NCI-H510A treated with DMSO at 0.1 percent for 48 hours (cell line): ENCODE results near the gene SH3GL3.

Experiments
- DNase-seq: peaks from one replicate; lab custom pipeline; 2025; lab: John Stamatoyannopoulos, UW

The SH3GL3 gene, protein sequence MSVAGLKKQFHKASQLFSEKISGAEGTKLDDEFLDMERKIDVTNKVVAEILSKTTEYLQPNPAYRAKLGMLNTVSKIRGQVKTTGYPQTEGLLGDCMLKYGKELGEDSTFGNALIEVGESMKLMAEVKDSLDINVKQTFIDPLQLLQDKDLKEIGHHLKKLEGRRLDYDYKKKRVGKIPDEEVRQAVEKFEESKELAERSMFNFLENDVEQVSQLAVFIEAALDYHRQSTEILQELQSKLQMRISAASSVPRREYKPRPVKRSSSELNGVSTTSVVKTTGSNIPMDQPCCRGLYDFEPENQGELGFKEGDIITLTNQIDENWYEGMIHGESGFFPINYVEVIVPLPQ

DNA sequence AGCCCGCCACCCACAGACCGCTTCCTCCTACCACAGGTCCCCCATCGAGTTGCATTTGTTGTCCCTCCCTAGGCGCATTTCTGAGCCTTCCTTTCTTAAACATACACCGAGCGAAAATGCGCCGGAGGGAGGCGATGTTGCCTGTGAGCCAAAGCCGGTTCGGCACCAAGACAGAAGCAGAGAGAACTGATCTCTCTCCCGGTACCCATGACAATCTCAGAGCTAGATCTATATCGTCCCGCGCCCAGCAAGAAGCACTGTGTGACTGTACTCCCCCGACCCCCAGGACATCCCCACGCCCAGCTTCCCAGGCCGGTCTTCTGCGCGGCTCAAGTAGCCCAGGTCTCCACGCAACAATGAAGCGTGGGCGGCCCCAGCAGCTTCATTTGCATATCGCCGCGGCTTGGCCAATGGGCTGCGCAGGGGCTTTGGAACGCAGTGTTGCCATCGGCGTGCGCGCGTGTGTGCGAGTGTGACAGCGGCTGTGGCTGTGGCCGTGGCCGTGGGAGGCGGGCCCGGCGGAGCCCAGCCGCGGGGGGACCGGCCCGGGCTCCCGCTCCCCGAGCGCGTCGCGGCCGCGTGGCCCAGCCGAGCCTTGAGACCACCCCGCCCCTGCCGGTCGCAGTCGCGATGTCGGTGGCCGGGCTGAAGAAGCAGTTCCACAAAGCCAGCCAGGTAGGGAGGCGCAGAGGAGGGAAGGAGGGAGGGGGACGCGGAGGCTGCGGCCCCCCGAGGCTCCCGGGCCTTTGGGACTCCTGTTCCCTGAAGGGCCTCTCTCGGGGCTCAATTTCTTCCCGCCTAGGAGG lies at the start of gene SH3GL3:
SH3GL3 (plus strand) TSS at position 438 of the 806 bp plus-strand sequence; CDS start at position 631, 193 bp downstream.
- DNase-seq = no peak

DNA sequence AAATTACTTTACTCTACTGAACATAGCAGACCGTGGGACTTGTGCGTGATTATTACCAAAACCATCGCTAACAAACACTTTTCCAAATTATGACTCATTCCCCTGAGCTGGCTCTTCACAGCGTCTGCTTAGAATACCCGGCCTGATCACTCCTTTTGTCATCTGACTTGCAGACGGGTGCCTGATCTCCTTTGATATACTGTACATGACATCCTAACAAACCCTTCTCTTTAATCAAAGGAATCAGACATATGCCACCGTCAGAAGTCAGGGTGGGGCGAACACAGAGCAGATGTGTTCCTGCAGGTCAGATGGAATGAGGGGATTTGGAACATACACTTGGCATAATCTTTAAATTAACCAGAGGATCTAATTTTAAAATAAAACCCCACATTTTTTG lies 48.5 kb upstream of the SH3GL3 start:
- DNase-seq = no peak

DNA sequence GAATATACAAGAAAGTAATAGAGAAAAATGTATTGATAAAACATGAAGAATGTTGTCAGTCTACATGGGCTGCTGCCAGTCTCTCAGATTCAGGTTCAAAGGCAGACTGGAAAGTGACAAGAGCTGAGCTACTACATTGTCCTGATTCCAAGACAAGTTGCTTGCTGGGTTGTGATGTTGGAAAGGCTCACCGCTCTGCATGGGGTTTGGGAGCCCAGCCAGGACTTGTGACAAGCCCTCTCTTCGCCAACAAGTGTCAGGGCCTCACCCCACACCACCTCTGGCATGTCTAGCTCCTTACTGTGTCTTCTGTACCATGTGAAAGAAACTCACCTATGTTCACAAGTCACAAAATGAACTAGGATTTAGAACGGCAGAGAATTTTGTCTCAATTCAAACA lies 43.0 kb upstream of the SH3GL3 start:
- no peak for DNase-seq

DNA sequence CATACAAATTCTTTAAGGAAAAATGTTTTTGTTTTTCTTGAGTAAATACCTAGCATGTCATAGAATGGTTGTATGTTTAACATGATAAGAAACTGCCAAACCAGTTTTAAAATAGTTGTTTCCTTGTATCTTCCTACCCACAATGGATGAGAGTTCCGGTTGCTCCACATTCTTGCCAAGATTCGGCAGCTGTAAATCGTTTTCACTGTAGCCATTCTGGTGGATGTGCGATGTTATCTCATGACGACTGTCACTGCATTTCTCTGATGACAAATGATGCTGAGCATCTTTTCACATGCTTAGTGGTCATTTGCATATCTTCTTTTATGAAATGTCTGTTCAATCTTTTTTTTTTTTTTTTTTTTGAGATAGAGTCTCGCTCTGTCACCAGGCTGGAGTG lies 36.6 kb upstream of the SH3GL3 start:
- DNase-seq = no peak

DNA sequence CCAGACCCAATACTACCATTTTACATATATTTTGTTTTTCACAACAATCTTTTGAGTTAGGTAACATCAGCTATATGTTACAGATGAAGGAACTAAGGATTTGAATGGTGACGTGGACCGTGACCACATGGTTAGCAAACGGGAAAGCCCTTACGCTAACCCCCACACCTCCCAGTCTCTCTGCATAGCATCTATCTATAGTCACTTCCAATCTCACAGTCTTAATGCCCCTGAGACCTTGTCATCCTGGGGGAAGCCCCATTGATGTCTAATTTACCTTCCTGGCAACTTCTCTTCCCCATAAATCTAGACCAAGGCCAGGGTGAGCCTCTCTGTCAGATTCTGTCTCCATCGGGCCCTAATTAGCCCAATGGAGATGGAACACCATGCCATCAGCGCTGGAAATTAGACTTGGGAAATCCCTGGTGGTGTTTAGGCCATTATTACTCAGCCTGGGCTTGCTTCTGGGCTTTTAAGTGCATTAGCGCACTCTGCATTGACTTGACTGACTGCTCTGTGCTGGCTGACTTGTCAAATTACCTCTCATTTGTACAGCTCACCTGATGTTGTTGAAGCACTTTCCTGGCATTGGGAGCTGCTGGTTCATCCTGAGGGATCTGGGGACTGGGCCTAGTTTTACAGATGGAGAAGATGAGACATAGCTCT lies 34.0 kb upstream of the SH3GL3 start:
- DNase-seq = no peak

DNA sequence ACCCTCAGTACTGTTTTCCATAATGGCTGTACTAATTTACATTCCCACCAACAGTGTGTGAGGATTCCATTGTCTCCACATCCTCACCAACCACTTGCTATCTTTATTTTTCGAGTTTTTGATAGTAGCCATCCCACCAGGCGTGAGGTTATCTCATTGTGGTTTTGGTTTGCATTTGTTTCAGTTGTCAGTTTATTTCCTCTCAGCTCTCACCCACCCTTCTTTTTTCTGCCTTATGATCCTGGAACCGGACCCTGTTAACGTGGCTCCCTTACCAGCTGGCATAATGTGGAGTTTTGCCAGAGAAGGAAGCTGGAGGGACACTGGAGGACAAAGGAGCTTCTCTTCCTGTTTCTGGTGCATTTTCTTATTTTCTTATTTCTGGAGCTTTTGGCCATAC lies 25.1 kb upstream of the SH3GL3 start:
- DNase-seq = no peak

DNA sequence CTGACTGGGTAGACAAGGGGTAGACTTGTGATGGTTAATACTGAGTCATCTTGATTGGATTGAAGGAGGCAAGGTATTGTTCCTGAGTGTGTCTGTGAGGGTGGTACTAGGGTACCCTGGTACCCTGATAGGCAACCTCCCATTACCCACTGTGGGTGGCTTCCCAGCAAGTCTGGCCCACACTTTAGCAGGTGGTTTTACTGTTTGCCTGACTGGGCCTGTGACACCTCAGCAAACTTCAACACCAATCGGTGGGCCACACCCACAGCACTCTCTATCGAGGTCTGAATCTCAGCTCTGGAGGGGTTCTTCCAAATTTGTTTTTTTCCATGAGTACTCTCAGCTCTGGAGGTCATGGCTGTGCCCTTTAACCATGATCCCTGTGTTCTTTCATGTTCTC lies 24.6 kb upstream of the SH3GL3 start:
- no peak for DNase-seq

DNA sequence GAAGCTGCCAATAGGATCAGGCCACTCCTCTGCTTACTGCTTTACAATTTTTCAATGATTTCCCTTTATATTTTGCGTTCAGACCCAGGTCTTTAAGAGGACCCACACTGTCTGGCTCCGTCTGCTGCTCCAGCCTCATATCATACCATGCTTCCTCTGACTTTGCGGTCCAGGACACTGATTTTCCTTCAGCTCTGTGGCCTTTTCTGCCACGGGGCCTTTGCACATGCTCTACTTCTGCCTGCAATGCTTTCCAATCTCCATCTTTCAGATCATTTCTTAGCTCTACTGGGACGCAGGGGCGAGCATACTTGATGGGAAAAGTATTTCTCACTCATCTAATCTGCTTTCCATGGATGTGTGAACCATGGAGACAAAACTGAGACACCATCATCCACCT lies 23.0 kb upstream of the SH3GL3 start:
- no peak for DNase-seq

DNA sequence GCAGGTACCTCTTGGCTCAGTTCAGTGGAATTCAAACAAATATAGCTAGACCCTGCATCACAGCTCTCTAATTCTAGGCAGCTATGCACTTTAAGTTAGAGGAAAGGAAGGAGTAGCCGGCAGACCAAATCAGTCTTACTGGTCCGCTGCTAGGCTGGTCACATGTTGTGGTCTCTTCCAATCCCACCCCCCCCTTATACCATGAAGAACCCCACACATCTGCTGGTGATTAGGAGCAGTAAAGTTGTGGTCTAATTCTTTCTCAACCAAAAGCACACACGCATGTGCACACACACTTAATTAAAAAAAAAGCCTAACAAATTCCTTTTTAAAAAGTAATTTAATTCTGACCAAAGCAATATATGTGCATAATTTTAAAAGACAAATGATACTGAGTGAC lies 16.7 kb upstream of the SH3GL3 start:
- no peak for DNase-seq

DNA sequence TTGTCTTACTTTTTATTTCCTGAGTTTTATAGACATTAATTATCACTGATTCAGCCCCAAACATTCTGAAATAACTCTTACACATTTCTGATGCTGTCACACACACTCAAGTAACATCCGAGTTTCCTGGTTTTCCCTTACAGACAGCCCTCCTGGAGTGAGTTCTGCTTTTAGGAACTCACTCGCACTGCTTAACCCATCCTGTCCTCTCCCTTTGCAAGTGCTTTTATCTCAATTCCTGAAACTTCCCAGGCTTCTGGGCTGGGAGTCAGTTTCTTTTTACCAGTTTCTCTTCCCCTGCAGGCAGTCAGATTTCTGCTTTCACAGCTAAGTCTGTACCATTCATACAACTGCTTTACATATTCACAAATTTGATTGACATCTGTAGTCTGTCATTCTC lies 15.6 kb upstream of the SH3GL3 start:
- no peak for DNase-seq

DNA sequence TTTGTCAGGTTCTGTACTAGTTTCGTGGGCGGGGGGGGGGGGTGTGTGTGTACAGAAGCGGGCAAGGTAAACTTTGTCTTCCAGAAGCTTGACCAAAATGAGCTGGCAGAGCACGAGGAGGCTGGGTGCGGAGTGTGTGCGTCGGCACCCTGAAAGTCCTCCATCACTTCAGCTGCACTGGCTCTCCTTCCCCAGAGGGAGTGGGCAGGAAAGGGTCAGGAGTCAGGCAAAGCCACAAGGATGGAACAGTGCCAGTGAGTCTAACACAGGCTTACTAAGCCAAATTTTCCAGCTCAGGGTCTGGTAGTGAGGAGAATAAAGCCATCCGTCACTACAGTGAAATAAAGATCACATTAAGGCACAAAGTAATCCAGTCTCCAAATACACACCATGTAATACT lies 11.9 kb upstream of the SH3GL3 start:
- no peak for DNase-seq

DNA sequence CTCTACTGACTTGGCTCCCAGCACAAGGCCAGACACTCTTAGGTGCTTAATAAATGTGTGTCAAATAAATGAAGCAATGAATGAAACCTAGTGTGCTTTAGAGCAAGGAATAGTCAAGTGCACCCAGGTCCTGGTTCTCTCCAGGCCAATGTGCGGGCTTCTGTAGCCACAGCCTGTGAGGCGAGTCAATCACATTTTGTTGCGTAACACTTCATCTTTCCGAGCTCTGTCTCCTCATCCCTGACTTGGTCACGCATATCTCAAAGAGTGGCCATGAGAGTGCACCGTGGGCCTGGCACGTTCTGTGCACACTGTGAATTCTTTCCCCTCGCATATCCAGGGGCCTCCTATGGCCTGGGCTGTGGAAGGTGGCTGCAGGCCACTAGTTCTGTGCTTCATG lies 11.4 kb upstream of the SH3GL3 start:
- DNase-seq = no peak

DNA sequence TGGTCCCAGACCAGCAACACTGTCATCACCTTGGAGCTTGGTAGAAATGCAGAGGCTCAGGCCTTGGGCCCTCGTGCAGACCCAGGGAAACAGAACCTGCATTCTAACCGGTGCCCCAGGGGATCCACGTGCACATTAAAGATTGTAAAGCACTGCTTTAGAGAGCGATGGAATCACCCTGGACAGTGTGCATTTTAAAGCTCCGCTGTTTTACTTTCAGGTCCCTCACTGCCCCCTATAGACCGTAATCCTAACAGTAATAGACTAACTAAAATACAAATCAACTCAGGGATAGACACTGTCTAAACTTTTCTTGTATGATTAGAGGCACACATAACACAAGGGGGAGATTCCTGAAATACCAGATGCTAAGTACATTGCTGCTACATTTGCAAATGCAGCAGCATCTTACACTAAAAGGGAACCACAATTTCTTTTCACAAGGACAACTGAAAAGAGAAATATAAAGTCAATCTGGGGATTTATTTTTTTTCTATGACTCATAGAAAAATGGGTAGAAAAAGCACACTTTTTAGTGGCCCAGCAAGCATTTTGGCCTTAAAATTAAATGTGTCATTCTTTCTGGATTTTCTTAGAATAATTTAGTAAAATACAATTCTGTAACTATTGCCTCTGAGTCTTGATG lies 10.5 kb upstream of the SH3GL3 start:
- DNase-seq = no peak

DNA sequence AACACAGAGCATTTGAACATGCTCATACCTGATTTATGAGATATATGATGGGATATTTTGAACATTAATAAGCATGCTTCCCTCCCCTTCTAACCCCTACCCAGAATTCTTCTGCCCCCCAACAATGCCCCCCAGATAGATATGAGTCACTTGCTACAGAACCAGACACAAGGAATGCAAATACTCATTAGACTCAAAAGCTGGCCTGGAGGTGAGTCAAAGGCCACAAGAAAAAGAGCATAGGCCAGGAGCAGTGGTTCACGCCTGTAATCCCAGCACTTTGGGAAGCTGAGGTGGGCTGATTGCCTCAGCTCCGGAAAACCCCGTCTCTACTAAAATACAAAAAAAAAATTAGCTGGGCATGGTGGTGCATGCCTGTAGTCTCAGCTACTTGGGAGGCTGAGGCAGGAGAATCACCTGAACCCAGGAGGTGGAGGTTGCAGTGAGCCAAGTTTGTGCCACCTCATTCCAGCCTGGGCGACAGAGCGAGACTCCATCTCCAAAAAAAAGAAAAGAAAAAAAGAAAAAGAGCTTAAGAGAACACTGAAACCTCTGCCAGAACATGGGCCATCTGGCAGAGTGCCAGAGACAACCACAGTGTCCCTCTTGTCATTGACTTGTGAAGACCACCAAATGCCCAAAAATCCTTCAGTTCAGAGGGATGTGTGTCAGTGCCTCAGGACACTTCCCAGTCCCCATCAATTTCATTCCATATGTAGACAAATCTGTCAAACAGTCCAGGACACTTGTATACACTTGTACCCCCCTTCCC lies 3.9 kb upstream of the SH3GL3 start:
- no peak for DNase-seq

DNA sequence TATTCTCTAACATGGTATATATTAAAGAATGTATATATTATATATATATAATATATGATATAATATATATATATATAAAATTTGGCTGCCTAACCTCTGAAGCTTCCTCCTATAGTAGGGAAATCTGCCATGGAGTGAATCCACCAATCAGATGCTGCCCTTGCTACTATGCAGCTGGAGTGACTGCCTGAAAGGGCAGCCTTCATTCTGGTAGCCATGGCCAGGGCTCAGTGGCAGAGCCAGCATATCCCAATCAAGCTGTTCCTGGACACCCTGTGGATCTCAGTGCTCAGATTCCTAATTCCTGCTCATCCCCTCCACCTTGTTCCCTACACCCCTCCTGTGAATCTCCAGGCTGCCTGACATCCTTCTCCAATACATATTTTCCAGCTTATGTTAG lies 2.2 kb upstream of the SH3GL3 start:
- no peak for DNase-seq

DNA sequence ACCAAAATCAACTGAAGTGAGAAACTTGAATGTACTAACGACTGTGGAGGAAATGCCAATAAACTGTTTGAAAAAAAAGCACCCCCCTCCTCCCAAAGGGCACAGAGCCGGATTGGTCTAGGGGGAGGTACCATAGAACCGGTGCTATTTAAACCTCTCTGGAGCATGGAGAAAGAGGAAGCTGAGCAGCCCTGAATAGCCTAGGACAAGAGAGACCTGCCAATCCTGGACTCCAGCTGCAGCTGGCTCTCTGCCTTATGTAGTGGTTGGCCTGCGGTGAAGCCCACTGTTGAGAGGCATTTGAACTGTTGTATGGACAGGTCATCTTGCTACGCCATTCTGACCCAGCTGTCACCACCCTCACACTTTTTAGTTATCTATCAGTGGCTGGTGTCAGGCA lies 1.5 kb upstream of the SH3GL3 start:
- DNase-seq = no peak

DNA sequence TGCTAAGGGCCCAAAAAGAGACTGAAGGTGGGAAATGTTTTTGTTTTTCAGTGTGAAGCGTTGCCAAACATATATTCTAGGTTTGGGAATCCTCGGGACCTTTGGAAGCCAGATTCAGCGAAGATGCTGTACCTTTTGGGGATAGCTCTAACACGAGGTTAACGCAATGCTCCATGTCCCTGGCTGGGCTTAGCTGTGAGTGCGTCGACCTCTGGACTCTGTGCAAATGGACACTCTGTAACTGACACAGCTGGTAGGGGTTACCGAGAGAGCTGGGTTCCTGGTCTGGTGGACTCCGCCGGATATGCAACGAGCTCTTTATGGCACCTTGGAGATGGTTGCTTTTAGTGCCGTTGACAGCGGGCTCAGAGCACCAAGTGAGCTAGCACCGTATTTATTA lies 724 bp upstream of the SH3GL3 start:
- DNase-seq = no peak

DNA sequence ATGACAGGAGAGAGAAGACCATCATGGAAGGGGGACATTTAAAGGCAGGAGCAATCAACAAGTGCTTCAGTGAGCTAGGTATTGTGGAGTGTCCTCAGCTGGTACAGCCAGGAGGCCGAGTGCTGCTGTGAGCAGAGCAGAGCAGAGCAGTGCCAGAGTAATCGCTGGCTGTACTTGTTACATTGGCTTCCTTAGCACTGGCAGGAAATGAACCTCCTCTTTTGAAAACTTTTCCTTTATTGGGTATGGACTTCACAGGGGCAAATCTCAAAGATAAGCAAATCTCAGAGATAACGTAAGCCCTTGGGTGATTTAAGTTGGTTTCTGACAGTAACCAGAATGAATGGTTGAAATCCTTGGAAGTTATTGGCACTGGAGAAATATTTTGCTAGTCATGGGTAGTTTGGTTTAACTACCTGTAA lies 2.1 kb downstream of the SH3GL3 start:
- no peak for DNase-seq

DNA sequence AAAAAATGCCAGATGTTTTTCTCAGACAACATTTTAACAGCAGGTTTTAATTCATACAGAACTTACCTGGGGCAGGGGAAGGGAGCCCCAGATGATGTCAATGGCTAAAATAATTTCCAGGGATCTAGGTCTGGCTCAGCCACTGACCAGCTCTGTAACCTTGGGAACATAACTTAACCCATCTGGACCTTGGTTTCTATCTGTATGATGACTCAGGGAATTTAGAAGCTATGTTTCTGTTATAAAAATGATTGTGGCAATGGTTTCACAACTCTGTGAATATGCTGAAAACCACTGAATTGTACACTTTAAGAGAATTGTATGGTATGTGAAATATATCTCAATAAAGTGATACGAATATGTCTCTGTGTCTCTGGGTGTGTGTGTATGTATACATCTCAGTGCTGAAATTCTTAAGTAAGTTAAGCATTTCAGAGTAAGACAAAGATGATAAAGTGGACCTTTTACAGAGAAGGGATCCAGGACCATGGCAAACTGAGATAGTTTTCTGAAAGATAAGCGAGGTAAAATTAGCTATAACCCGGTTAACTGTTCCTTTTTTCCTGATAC lies 2.9 kb downstream of the SH3GL3 start:
- DNase-seq = no peak

DNA sequence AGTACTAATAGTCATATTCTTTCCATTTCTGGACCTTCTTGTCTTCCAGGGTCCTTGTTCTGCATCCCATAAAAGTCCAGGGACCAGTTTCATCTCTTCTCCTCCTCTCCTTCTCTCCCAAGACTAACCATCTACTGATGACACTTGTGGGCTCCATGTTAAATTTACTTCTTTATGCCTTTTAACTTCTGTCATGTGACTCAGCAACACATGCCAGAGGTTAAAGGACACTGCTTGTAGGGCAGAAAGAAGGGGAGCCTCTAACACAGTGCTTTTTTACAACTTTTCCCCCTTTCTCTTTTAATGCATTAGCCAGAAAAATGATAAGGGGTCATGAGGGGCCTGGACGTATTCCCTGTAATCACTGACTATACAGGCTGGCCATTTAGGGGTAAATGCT lies 10.0 kb downstream of the SH3GL3 start:
- no peak for DNase-seq

DNA sequence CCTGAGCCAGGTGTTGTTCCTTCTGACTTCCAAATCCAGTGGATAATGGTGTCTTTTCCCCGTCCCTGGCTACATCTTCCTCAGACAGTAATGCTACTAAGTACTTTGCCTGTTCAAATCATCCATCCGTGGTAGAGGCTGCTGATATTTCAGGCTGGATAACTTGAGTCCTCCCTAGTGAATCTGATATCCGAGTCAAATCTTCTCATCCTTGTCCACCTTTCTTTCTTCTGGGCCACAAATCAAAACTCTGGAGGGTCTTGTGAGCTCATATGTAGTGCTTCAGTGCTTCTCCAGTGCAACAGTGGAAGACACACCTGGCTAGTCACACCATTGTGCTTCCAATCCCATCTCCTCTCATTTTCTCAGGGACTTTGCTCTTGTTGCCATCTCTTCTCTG lies 11.2 kb downstream of the SH3GL3 start:
- no peak for DNase-seq
